HG03060 (cell line): ENCODE measurements around the gene SLC9A3.

Experiments used
- ATAC-seq: cut with Tn5 transposase; IDR thresholded peaks from one replicate; pipeline ENCODE4 v1.9.1; 2021; ENCODE audit warnings: low read depth, moderate number of reproducible peaks; ENCODE audit not compliant: unreplicated experiment

Gene SLC9A3

DNA sequence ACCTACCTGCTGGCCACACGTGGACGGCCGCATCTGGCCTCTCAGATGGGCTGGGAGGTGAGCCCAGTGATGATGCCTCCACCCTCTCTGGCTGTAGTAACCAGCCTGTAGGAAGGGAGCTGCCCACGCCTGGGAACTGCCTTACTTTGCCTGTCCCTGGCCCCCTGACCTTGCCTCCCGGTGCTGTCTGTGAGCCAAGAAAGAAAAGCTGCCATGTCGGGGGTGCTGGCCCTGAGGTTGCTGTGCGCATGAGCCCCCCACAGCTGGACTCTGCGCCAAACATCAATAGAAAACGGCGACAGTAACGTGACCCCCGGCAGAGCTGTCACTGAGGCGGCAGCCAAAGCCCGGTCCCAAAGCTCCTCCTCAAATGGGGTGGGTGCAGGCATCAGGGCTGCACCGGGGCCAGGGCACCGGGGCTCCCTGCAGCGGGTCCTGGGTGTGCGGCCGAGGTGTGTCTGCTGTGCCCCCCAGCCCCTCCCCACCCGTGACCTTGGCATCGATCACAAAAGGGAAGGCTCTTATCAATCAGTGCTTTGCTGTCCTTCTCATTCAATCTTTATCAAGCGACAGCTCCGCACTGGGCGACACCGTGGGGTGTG is 15.3 kb upstream of the SLC9A3 start:
- ATAC-seq, result no peak

DNA sequence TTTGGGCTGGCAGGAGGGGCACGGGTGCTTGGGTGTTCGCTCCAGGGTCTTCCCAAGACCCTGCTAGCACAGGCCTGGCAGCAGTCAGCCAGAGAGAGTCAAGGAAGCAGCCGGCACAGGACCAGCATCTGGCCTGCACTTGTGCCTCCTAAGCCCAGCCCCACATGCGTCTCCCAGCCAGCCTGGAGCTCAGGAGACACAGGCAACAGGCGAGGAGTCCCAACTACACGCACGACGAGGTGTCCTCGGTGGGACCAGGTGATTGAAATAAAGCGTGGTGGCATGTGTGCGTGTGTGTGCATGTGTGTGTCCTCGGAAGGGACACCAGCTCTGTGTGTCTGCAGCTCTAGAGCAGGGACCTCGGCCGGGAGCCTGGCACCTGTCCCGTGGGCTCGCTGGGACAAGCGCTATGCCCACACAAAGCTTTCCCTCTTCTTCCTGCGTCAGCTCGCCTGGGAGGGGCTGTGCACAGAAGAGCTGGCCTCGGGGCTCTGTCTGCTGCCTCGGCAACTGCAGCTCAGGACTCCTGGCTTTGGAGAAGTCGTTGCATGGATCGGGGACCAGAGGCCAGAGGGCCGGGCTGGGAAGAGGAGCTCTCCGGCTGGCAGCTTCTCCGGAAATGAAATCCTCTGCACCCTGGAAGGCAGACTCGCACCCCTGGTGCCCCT is 14.7 kb upstream of the SLC9A3 start:
- ATAC-seq, result no peak

DNA sequence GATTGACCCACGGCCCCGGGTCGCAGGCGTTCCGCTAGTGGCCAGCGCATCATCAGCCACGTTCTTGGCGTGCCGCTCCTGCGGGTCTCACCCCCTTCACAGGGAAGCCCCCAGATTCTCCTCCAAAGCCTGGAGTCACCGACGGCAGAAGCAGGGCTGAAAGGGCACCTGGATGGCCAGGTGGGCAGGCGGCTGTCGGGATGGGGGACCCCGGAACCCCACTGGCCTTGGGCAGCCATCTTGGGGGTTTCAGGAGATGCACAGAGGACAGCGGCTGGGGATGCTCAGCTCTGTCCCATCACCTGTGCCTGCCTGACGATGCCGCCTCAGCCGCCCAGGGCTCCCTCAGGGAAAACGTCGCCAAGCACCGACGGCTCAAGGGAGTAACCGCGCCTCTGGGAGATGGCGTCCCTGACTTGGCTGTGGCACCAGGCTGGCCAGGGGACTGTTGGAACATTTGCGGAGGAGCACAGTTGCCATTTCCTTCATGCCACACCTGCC is 14.1 kb upstream of the SLC9A3 start:
- no peak for ATAC-seq

DNA sequence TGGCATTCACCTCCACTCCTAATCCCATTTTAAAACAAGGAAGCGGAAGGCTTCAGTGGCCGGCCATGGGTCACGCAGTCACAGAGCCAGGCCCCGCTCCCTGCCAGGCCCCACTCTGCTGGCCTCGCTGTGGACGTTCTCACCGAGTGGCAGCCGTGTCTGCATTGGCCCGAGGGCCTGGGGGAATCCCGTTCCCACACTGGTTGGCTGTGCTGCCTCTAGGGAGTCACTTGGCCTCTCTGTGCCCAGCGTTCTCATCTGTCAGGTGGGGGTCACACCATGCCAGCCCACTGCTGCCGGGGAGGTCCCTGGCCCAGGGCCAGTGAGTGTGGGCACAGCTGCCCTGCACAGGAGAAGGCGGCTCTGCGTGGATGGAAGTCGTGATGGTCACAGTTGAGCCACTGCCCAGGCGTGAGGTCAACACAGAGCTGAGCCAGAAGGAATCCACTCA is 13.4 kb upstream of the SLC9A3 start:
- ATAC-seq, result no peak

DNA sequence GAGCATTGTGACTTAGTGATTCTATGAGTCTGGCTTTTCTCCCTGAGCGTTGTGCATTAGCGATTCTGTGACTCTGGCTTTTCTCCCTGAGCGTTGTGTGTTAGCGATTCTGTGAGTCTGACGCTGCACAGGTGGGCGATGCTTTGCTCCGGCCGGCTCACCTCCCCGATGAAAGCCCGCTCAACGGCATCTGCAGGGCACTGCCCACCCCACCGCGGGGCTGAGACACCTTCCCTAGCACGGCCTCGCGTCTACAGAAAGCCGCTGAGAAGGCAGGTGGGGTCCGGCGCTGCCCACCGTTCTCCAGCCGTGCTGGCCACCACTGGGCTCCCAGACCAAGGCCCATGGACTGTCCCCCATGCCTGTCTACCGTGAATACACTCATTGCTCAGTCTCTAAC is 12.8 kb upstream of the SLC9A3 start:
- no peak for ATAC-seq

DNA sequence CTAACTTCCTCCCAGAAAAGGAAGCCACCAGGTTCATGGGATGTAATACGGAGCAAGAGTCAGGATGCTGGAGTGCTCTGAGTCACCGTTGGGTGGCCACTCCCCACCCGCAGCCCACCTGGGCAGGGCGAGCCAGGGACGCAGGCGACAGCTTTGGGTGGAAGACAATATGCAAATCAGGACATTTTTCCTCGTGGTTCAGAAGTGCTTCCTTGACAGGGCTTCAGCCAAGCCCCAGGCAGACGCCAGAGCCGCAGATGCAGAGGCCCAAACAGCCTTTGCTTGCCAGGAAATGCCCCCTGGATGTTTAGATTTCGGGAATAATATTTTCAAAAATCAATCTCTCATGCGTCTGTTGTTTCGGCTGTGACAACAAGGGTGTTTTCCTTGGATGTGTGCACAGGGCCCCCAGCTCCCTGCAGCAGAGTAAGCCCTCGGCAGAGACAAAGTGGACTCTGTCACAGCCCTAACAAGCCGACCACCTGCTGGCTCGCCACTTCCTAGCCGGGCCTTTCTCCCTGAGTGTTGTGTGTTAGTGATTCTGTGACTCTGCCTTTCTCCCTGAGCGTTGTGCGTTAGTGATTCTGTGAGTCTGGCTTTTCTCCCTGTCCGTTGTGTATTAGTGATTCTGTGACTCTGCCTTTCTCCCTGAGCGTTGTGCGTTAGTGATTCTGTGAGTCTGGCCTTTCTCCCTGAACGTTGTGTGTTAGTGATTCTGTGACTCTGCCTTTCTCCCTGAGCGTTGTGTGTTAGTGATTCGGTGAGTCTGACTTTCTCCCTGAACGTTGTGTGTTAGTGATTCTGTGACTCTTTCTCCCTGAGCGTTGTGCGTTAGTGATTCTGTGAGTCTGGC is 11.8 kb upstream of the SLC9A3 start:
- no peak for ATAC-seq

DNA sequence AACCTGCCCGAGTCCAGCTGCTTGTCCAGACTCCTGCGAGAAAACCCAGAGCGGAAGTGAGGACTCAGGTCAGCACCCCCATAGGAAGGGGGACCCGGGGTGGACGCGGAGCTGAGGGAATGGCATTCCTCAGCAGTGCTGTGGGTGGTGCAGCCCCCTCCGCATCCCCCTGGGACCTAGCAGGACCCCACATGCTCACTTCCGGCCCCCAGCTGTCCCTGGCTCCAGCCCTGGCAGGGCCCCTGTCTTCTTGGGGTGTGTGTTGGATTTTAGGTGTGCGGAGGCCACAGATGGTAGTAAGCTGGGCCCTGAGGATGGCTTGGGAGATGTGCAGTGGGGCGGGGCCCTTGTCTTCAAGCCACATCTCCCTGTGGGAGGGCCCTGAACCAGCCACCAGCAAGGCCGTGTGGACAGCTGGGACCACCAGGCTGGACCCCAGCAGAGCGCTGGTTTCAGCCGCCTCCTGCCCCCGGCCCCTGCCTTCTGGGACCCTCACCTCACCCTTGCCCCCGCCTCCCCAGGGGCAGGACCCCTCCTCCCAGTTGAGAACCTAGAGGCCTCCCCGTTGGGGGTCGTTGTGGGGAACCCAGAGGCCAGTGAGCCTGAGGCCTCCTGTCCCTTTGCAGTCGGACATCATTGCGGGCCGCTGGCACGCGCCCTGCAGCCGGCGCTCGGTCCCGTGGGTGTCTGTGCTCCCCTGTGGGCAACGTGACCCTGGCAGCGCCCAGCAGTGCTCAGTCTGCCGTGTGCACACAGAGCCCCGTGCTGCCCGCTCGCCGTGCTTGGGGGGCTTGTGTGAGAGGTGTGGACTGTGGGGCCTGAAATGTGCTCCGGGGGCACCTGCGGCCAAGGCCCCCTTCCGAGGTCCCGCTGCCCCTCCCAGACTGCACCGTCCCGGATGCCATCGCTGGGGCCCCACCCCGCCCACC is 10.8 kb upstream of the SLC9A3 start:
- ATAC-seq, result no peak

DNA sequence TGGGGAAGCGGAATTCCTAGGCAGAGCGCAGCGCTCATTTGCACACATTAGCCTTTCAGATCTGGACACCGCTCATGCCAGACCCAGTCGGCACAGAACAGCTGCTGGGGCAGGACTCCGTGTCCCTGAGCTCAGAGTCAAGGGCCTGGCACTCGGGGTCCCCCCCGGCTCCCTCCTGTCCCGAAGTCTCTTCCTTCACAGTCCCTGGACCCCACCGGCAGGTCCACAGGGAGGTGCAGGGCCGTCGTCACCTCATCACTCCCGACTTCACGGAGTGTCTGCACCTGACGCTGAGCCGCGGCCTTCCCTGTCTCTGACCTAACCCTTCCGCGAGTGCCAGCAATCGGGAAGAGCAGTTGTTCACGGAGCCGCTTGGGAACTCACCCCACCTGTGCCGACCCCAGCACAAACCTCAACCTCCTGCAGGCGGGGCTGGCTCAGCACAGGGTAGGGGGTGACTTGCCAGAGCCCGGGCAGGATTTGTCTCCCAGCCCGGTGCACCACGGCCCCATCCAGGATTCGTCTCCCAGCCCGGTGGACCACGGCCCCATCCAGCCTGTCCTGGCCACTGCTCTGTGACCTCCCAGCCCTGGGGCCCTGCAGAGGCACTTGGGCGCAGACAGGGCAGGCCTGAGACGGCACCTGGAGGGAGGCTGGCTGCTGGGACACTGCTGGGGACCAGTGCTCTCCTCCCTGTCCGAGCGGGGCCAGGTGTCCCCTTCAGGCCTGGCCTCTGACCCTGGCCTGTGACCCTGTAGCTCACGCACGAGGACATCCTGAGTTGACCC is 9.9 kb upstream of the SLC9A3 start:
- ATAC-seq, result no peak

DNA sequence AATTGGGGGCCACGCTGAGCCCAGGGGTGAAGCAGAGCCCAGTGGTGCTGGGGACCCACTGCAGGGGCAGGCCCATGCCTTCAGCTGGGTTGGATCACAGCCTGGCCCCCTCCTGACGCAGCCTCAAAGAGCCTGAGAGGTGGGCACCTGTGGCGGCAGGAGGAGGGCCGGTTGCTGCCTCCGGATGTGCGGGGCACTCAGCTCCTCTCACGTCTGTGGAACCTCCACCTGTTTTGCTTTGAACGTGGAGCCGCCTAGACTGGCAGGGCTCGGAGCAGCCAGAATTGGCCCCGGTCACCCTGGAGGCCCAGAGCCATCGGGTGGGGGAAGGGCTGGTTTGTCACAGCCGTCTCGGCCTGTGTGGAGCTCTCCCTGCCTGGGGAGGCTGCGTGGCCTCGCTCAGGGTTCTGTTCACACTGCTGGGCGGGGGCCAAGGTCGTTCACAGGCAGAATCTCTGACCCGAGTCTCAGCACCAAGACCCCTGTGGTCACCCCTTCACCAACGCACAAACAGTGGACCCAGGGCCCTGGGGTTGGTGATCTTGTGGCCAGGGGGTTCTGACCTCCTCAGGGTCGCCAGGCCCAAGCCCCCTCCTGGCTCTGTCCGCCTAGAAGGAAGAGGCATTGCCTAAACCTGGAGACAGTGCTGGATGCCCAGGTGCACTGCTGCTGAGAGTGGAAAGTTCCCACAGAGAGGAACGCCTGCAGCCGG is 9.2 kb upstream of the SLC9A3 start:
- no peak for ATAC-seq

DNA sequence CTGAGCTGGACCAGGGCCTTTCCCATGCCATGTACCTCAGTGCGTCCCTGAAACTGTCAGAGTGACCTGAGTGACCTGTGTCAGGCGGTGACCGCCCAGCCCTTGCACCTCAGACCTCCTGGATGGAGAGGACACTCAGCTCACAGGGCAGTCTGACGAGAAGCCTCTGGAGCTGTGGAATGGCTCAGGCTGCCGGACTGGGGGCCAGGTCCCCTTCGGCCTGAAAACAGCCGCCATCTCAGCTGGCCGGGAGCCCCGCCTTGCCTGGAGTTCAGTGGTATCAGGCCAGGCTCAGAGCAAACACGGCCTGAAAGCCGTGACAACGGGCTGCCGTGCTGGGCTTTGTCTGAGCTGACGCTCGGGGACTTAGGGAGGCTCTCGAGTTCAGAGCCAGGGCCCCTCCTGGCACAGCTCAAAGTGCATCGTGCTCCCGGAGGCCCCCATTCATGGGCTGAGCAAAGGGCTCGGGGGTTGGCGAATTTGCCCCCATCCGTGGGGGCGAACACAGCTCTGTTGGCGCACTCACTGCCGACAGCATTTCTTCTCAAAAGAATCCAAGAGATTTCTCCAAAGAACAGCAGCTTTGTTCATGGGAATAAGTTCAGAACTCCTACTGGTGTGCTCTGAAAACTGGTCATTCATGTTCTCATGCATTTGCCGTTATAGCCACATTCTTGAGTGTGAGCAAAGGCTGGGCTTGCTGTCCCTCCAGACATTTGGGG is 8.4 kb upstream of the SLC9A3 start:
- no peak for ATAC-seq

DNA sequence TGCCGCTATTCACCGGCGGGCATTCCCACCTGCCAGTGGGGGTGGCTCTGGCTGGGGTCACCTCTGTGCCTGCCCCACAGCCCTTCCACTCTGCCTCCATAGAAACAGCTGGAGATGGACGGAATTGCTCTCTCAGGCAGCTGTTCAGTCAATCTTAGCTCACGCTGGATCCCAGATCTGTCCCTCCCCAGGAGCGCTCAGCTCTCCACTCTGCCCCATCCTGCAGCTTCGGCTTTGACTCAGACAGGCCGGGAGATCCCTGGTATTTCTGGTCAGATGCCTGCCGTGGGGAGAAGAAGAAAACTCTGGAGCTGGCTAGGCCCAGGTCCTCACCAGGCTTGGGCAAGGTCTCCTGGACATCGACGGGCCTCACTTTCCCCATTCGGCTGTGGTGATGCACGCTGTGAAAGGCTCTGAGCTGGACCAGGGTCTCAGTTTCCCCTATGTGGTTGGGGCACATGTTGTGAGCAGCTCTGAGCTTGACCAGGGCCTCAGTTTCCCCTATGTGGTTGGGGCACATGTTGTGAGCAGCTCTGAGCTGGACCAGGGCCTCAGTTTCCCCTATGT is 7.6 kb upstream of the SLC9A3 start:
- ATAC-seq, result no peak

DNA sequence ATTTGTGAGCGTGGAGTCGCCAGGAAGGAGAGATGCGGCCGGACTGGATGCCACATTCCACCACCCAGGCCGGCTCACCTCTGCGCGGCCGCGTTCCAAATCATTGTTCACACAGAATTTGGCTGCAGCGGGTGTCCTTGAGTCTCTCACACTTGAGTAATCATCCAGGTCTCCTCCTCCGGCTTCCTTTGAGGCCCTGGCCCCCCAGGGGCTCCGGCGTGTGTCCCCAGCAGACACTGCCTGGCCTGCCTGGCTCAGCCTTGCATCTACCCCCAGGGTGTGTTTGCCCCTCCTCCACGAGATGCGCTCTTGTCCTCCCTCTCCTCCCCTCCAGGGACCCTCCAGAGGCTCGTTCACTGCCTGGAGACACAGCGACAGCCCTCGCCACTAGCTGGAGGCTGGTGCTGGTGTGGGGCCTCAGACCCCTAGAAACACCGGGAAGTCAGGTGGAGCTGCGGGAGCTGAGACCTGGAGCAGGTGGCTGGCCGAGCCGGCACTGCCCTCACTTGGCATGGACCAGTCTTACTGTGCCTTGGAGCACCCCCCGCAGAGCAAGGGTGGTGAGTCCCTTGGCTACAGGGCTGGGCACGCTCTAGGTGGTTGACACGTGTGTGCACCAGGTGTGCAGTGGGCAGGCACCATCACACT is 7.0 kb upstream of the SLC9A3 start:
- no peak for ATAC-seq

DNA sequence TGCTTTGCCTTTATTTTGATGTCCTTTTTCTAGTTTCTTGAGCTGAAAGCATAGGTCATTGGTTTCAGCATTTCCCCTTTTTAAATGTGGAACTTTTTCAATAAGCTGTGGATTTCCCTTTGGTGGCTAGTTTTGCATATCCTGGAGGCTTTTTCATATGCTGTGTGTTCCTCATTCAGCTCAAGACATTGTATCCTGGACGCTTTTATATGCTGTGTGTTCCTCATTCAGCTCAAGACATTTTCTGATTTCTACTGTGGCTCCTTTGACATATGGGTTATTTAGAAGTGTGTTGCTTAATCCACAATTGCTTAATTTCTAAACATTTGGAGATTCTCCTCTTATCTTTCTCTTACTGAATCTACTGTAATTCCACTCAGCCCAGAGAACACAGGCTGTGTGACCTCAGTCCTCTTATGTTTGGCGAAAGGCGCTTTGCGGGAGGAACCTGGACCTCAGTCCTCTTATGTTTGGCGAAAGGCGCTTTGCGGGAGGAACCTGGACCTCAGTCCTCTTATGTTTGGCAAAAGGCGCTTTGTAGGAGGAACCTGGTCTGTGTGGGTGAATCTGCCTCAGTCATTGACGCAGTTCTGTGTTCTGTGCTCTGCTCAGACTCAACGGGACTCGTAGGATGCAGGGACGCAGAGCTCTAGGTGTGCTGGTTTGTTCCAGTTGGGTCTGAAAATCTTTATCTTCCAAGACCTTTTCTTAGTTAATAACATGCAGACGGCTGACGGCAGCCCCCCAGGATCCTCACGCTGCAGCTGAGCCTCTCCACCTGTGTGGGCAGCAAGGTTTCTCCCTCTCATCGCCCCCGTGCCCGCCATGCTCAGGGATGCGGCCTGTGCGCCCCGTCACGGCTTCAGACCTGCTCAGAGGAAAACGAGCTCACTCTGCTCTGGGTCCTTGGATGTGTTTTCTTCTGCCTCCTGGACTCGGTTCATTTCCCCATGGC is 6.0 kb upstream of the SLC9A3 start:
- ATAC-seq, result no peak

DNA sequence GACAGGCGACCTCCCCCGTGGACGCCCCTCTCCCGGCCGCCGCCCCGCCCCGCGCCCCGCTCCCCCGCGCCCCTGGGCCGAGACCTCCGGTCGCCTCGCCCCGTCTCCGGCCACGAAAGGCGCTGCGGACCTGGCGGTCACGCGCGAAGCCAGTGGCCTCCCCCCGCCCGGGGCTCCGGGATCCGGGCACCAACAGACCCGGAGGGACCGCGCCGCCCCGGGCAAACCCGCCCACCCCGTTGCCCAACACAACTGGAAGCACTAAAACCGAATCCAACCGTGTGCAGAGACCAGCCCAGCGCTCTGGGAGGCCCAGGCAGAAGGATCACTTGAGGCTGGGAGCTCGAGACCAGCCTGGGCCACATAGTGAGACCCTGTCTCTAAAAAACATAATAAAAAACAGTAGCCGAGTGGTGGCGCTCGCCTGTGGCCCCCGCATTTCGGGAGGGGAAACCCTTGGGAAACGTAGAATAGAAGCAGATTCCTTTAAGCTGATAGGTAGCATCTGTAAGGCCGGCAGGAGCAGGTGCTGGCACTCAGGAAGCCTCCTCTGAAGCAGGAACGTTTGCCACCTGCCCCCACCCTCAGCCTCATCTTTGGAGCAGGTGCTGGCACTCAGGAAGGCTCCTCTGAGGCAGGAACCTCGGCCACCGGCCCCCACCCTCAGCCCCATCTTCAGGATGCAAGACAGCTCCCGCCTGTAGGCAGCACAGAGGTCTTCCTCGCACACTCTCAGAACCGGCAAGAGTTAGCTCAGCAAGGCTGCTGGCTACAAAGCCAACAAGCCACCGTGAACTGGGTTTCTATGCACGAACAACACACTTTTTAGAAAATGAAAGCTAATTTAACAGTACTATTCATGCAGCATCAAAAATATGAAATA is 4.6 kb upstream of the SLC9A3 start:
- no peak for ATAC-seq
